ENCODE data around the gene CRYL1. TPM values are rescaled to one million over a fixed set of nuclear protein-coding genes. Genes with fewer than 3 reads are reported as not detected.

The CRYL1 gene
- total and polyA plus RNA-seq, 9 of the 15 experiments (the other 6 are each of a cell fraction or from before 2014, with no cell fraction given), result 1.0 to 6.9 (median 2.4) TPM

DNA sequence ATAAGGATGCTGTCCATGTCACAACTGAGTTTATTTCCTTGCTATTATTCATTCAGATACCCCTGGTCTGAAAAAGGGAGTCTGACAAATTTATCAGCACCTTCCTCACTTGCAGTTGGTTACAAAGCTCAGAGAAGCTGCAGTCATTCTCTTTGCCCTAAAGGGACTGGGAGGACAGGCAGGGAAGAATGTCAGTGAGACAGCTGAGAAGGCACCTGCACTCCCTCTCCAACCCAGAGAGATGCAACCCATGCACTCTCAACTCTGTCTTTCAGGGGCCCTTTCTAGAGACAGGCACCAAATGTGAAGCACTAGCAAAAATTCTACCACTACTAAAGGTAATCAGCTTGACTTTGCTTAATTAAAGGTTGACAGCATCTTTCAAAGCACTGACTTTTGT is 83.3 kb downstream of the CRYL1 start:
- H4K20me1 ChIP-seq (replicated peaks; ENCODE audit: control insufficient read depth, insufficient read depth, low read length), result no peaks in the 10 kb centered on the region
- no peaks in the 10 kb centered on the region for H3K36me3 ChIP-seq (ENCODE audit: control insufficient read depth, insufficient read depth, low read length)
- in situ Hi-C loops (cut with MboI), result no loop called here
- ATAC-seq (no peak), FAIRE-seq (no peak), DNase-seq (ENCODE audit: extremely low read depth in 1 of 4, low spot score in 3 of 4) (no peak)
- H3K9ac ChIP-seq (ENCODE audit: insufficient read depth in 1 of 2, low read depth in 2 of 2, low read length in 2 of 2), result no peak overlapping the region
- H3K27ac ChIP-seq (ENCODE audit: extremely low read depth, low read depth, low read length), result no peak overlapping the region
- BruUV-seq (replicated peaks), result no TSS peak
- peaks cover 0 to 12% of the 10 kb centered on the region in 2 experiments; a peak in 2 of 5 replicates for H3K27me3 ChIP-seq (ENCODE audit: control insufficient read depth in 2 of 2, insufficient read depth in 2 of 2, low read length in 2 of 2)
- no peak for TF ChIP-seq NEUROD1 (IDR thresholded peaks at IDR 0.05; ENCODE audit: borderline replicate concordance, low read depth, low read length, partially characterized antibody)
- TF ChIP-seq MCM5 (IDR thresholded peaks at IDR 0.05; ENCODE audit: low read depth), result no peak
- TF ChIP-seq BRD9 (IDR thresholded peaks at IDR 0.05; ENCODE audit: low read depth, partially characterized antibody), result no peak
- no peak for TF ChIP-seq ZNF324 (CRISPR knock-in tag; IDR thresholded peaks at IDR 0.05)
- no peak for TF ChIP-seq EP400 (IDR thresholded peaks at IDR 0.05)
- TF ChIP-seq ZKSCAN8 (CRISPR knock-in tag; IDR thresholded peaks at IDR 0.05), result no peak
- TF ChIP-seq BMI1 (IDR thresholded peaks at IDR 0.05; ENCODE audit: low read length), result no peak
- no peak for TF ChIP-seq FUS (optimal IDR thresholded peaks at IDR 0.05; ENCODE audit: low read depth, low read length)
- no peak for TF ChIP-seq ZFP1 (CRISPR knock-in tag; IDR thresholded peaks at IDR 0.05)
- no peak for TF ChIP-seq ZNF212 (CRISPR knock-in tag; IDR thresholded peaks at IDR 0.05)
- TF ChIP-seq PYGO2 (tag; IDR thresholded peaks at IDR 0.05), result no peak
- POLR2A ChIA-PET, result no interaction called here
- no peaks in the 10 kb centered on the region for H3K79me2 ChIP-seq (ENCODE audit: control insufficient read depth, insufficient read depth, low read length)
- no peak overlapping the region for H3K4me2 ChIP-seq (ENCODE audit: insufficient read depth, low read length)
- H3K4me1 ChIP-seq (replicated peaks in 1 of 2; ENCODE audit: control insufficient read depth in 2 of 2, insufficient read depth in 2 of 2, low read length in 2 of 2), result no peaks in the 10 kb centered on the region
- no peaks in the 10 kb centered on the region for H3K9me1 ChIP-seq (ENCODE audit: control insufficient read depth, insufficient read depth, low read length)
- no peak overlapping the region for H3K4me3 ChIP-seq
- intact Hi-C loops (cut with micrococcal nuclease), result no loop called here
- H2AFZ ChIP-seq (ENCODE audit: low read depth, low read length), result no peak overlapping the region
- CTCF ChIA-PET (ENCODE audit: low intra/inter-chr PET ratio), result no interaction called here
- H3K9me3 ChIP-seq (replicated peaks; ENCODE audit: control insufficient read depth, insufficient read depth, low read depth, low read length), result no peaks in the 10 kb centered on the region

Data from K562 (cell line).